HG03135 (cell line): ENCODE results near the gene SPATA2L.

ENCODE experiments used
- ATAC-seq: cut with Tn5 transposase; IDR thresholded peaks from one replicate; pipeline ENCODE4 v1.9.1; 2021; ENCODE audit warnings: mild to moderate bottlenecking, moderate library complexity; ENCODE audit not compliant: unreplicated experiment

The SPATA2L gene

GRCh38 chr16:89729863-89730593 is 28.5 kb upstream of the SPATA2L start:
- ATAC-seq: no peak

DNA sequence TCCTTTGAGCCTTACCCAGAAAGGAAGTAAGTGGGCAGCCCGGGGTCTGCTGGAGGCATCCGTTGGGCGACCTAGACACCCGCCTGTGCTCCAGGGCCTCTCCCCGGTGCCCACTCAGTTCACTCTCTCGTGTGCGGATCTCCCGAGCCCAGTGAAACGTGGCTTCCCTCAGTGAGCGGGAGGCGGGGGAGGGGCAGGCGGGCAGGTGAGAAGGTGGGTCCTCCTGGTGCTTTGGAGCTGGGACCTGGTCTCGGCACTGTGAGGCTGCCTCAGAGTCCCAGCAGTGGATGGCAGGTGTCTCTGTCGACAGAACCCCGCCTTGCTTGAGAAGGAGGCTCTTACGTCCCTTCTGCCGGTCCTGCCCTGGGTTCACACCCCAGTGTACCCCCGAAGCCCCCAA is 27.8 kb upstream of the SPATA2L start:
- no peak for ATAC-seq

DNA sequence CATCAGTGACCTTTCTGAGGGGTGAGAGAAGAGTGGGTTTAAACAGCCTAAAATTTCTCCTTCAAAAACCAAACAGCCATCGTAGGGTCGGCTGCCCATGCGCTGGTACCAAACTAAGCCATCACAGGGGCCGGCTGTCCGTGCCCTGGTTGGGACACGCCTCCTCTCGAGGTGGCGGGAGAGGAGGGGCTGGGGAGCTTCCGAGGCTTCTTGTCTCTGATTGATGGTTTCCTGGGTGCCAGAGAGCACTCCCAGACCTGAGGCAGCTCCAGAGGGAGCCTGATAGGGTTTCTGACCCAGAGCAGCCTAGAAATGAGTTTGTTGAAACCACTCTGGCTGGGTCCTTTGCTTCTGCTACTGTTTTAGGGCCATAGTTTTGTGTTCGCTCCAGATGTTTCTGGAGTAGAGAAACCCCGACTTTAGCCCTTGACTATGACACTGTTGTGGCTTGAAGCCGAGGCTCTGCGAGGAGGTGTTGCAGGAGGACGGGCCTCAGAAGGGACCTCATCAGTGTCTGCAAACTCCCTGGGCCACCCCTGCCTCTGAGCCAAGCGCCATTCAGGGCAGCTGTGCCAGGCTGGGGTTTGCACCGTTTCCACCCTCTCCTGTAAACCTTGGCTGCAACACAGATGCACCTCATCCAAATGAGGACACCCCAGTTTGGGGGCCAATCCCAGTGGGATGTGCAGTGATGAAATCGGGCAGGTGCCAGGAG is 26.1 kb upstream of the SPATA2L start:
- ATAC-seq: no peak

GRCh38 chr16:89723279-89724250 is 22.1 kb upstream of the SPATA2L start:
- no peak for ATAC-seq

DNA sequence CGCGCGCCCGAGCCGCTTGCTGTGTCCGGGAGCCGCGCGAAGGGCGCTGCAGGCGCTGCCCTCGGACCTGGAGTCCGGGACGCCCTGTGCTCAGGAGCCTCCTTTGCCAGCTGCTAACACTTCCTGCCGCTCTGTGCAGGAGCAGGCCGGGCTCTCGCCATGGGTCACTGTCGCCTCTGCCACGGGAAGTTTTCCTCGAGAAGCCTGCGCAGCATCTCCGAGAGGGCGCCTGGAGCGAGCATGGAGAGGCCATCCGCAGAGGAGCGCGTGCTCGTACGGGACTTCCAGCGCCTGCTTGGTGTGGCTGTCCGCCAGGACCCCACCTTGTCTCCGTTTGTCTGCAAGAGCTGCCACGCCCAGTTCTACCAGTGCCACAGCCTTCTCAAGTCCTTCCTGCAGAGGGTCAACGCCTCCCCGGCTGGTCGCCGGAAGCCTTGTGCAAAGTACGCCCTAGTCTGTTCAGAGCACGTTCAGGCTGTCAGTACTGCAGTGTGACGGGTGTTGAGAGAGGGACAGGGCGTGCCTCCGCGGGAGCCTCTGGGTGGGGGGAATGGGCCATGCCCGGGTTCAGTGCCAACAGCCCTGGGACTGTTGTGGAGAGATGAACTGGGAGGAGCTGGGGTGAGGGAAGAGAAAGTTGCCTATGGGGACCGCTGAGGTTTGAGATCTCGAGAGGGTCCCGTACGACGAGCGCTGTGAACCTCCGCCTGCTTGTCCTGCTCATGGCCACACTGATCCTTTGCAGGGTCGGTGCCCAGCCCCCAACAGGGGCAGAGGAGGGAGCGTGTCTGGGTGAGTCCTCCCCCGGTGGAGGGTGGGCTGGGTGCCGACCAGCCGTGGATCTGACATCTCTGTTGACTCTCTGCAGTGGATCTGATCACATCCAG is 21.1 kb upstream of the SPATA2L start:
- ATAC-seq: peak; percentile 11

DNA sequence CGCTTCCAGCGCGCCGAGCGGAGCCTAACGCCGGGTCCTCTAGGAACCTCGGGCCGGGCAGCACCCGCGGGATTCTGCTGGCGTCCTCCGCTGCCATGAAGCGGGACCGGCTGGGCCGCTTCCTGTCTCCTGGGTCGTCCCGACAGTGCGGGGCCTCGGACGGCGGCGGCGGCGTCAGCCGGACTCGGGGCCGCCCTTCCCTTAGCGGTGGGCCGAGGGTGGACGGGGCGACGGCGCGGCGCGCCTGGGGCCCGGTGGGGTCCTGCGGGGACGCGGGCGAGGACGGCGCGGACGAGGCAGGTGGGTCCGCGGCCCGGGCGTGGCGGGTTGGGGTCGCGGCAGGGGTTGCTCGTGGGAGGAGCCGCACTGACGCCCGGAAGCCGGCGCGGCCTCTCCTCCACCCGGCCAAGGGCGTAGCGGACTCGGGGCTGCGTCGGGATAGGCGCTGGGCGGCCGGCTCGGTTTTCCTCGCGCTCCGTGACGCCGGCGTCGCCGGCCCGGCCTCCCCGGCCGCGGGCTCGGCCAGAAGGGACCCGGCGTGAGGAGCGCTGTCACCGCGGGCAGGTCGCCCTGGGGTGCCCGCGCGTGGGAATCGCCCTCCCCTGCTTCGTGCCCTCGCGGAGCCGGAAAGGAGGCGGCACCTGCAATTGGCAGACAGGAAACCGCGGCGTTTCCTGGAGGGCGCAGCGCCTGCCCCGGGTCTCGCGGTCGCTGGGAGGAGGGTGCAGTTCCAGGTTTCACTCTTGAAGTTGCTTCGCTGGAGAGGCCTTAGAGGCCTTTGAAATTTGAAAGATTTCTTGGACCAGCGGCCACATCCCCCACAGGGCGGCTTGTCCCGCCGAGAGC is 20.3 kb upstream of the SPATA2L start:
- ATAC-seq: peak; percentile 31

GRCh38 chr16:89720813-89721545 is 19.5 kb upstream of the SPATA2L start, which contains the start of the genes VPS9D1 and ZNF276:
TSS of gene VPS9D1 (minus strand) at chr16:89720898. CDS start at chr16:89720861, 37 bp downstream.
TSS of gene ZNF276 (plus strand) at chr16:89721537. CDS start at chr16:89721641, 104 bp downstream.
- peak; percentile 42 for ATAC-seq

DNA sequence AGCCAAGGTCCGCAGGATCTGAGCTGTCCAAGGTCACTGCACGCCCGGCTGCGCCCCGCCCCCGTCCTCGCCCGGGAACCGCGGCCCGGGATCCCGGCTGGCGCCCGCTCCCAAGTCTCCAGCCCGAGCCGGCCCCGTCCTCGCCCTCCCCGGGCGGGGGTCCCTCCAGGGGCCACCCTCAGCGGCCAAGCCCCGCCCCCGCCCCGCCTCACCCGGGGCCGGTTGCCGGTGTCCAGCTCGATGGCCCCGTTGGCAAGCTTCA is 19.0 kb upstream of the SPATA2L start:
- no peak for ATAC-seq

DNA sequence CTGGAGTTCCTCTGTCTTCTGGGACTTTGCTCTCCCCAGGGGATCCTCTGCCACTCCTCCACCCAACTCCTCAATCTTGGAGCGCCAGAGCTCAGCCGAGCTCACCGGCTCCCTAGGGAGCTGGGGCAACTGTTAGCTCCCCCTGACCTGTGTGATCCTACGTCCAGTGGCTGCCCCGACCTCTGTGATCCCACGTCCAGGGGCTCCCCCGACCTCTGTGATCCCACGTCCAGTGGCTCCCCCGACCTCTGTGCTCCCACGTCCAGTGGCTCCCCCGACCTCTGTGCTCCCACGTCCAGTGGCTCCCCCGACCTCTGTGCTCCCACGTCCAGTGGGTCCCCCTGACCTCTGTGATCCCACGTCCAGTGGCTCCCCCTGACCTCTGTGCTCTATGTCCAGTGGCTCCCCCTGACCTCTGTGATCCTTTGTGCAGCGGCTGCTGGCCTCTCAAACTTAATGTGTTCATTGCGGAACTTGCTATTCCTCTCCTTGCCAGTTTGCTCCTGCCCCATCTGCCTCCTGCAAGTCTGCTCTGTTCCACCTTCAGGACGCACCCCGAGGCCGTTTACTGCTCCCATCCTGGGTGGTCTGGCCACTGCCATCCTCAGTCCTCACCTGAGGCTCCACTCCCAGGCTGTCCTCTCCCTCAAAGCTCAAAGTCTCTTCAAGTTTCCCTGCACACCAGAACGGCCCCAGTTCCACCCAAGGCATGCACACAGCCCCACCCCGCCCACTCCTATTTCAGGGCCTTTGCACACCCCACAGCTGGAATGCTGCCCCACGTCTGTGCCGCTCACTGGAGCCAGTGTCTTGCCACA is 16.4 kb upstream of the SPATA2L start:
- no peak for ATAC-seq

DNA sequence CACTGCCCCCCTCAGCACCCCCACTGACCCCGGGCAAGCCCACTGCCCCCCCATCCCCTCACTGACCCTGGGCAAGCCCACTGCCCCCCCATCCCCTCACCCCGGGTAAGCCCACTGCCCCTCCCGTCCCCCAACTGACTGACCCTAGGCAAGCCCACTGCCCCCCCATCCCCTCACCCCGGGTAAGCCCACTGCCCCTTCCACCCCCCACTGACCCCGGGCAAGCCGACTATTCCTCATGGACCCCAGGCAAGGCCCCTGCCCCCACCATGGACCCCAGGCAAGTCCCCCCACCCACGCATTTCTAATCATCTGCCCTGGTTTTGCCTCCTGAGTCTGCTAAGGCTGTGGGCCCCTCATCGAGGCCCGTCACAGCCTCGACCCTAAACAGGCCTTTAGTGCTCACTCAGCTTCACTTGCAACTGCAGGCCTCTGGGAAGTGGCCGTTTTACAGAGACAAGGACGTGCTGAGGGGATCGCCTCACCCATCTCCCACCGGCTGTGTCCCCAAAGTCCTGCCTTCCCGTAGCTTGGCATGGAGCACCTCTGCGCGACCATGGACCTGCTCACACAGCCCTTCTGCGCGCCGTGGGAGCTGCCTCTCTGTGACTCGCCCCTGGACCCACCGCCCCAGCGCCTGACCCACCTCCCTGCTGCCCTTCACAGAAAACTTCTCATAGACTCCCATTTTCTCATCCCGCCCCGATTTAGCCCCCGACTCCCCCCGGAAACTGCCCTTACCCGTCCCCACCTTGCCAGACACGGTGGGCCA is 15.6 kb upstream of the SPATA2L start:
- ATAC-seq: no peak

- ATAC-seq: no peak
These were observed 15.0 kb upstream of the SPATA2L start for GRCh38 chr16:89716493-89716892.

DNA sequence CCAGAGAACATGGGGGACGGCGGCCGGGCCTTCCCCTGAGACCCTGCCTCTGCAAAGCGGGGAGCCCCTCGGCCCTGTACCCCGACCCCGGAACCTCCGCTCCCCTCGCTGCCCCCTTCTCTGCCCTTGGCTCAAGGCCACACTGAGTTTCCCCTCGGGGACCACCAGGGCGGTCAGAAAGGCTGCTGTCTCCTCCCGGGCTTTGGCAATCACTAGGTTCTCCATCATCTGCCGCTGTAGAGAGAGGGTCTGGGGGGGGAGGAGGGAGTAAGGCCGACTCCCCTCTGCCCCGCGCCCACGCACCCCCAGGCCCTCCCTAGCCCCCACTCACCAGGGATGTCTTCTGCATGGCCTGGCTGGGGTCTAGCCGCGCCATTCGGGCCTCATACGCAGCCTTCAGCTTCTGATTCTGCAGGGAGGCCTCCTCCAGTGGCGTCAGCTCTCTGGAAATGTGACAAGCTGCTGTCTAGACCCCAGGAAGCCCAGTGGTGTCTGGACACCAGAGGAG is 10.8 kb upstream of the SPATA2L start:
- no peak for ATAC-seq

- ATAC-seq: no peak
These were observed 10.2 kb upstream of the SPATA2L start for GRCh38 chr16:89711601-89712273.

- ATAC-seq: no peak
These were observed 9.4 kb upstream of the SPATA2L start for GRCh38 chr16:89710709-89711564.

DNA sequence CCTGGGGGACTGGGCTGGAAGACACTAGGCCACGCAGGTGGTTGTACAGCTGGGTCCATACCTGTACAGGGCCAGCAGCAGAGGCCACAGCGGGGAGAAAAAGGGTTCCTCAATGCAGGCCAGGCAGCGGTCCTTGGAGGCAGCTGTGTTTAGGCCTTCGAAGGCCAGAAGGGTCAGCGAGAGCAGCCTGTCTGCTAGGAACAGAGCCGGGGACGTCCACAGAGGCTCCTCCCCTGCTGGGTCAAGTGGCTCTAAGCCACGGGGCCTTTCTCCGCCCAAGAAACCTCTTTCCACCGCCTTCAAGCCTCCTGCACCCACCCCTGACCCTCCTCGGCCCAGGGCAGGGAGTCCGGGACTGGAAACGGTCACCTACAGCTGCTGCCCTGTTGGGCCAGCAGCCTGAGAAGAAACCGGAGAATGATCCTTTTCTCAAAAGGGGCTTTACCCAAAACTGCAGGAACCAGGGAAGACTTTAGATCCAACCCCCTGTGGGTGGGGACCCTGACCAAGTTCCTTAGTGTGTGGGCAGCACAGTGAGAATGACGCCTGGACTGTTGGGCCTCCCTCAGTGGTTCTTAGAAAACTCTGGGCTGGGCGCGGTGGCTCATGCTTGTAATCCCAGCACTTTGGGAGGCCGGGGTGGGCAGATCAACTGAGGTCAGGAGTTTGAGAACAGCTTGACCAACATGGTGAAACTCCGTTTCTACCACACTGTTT is 8.4 kb upstream of the SPATA2L start:
- ATAC-seq: no peak
